ENCODE measurements around the gene EFCAB12.
A peak's percentile ranks its signal among the peaks of the same experiment; 100 is the strongest.

EFCAB12 gene

GRCh38 chr3:129428376-129429079 is at the start of gene EFCAB12:
Gene EFCAB12, minus strand, starts transcription at chr3:129428636. Its CDS starts 148 bp downstream, at chr3:129428488.
- DNase-seq = peak; percentile 60 to 92 (median 88)

DNA sequence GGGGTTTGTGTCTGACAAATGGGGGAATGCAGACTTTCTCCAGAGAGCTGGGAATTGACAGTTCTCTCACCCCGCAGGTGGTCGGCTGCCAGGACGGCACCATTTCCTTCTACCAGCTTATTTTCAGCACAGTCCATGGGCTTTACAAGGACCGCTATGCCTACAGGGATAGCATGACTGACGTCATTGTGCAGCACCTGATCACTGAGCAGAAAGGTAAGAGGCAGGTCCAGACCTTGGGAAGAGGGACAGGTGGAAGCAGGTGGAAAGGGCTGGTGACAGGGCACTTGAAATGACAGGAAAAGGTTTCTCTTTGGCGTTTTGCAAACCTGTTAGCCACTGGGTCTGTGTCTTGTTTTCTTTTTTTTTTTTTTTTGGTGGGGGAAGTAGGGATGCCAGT is 48.1 kb upstream of the EFCAB12 start:
- DNase-seq = no peak

DNA sequence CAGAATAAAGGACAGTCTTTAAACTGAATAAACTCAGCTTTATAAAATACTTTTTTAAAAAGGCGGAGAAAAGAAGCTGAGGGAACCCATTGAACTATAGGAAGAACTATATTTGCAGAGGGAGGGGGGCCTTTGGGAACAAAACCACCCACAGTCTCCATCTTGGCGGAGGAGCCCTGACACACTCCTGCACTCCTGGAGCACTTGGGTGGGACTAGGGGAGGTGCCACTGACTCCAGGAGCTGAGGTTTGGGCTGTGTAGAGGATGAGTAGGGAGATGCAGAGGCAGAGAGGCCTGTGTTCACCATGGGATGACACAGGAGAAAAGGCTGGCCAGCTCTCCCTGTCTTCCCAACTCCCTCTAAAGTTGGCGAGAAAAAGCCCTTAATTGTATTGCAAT is 47.4 kb upstream of the EFCAB12 start:
- no peak for DNase-seq

- DNase-seq = no peak
Observed at GRCh38 chr3:129474984-129475804, 46.8 kb upstream of the EFCAB12 start.

GRCh38 chr3:129473769-129474152 is 45.3 kb upstream of the EFCAB12 start:
- no peak for DNase-seq

- no peak for DNase-seq
Observed at GRCh38 chr3:129473067-129473768, 44.8 kb upstream of the EFCAB12 start.

DNA sequence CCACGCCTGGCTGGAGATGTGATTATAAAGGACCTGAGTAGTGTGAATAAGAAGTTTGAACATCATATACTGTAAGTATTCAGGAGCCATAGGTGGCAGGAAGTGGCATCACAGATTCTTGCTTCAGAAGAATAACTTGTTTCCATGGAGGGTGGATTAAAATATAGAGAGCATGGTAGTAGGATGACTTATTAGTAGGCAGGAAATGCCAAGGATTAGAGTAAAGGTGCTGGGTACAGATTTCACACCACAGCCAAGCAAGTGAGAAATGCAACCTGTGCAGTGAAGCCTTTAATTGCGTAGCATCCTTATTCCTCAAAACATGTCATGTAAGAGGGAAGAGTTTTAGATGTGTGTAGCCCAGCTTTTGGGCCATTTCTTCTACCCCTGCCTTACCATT is 42.4 kb upstream of the EFCAB12 start:
- no peak for DNase-seq

- DNase-seq = no peak
Observed at GRCh38 chr3:129469026-129469425, 40.6 kb upstream of the EFCAB12 start.

- no peak for DNase-seq
Observed at GRCh38 chr3:129467932-129468331, 39.5 kb upstream of the EFCAB12 start.

DNA sequence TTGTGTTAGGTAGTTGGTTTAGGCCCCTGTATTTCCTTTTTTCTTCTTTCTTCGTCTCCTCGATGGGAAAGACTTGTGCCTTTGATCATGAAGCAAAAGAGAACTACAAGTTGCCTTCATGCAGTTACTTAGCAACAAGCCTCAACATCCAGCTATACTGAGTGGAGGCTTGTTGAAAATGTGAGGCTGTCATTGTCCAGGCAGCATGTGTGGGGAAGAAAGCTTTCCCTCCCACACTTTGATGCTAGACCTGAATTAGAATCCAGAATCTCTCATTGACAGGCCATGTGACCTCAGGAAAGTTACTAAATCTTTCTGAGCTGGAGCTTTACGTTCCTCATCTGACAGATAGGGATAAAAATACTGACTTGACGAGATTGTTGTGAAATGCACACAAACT is 35.3 kb upstream of the EFCAB12 start:
- no peak for DNase-seq

DNA sequence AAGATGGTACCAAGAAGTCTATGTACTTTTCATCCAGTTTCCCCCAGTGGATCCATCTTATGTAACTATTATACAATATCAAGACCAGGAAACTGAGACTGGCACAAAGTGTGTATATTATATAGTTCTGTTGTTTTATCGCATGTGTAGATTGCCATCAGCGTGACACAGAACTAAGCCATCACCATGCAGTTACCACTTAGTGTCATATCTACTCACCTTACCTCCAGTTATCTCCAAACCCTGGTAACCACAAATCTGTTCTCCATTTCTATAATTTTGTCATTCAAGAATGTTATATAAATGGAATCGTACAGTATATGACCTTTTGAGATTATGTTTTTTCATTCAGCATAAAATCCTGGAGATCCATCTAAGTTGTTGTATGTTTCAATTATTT is 34.7 kb upstream of the EFCAB12 start:
- no peak for DNase-seq

DNA sequence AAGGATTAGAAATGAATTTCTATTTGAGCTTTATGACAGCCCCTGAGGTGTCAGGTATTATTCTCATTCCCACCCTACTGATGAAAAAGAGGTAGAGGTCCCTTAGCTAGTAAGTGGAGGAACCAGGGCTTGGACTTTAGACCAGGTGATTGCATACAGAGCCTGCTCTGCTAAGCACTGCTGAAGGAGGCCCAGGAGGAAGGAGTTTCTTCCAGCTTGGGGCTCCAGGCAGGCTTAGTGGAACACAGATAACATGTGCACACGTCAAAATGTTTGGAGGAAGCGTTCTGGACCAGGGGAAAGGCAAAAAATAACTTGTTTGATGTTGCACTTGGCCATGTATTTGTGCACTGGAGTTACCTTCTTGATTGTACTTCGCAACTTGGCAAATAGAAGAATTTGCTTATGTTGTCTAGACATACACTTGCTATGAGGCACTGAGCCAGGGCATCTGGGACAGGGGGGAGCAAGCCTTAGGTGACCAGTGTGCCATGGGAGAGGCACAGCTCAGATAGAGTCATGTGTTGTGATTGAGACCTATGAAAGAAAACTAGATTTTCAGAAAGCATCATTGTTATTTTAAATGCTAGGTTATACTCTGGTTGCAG is 34.0 kb upstream of the EFCAB12 start:
- DNase-seq = no peak

GRCh38 chr3:129461461-129462146 is 33.2 kb upstream of the EFCAB12 start:
- peak in 1 of 14 donors; percentile 6 for DNase-seq

DNA sequence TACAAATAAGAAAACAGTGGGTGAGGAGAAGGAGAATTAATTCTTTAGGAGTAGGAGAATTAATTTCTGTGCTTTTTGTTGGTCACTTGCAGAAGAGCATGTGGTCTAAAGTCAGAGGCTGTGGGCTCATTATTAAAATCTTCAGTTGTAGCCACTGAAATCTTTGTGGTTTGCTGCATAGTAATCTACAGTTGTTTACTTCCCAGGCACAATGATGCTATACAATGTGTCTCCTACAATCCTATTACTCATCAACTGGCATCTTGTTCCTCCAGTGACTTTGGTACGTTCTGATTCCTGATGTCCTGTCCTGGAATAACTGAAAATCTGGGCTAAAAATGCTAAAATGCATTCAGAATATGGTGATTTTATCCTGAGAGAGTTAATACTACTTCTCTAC is 32.6 kb upstream of the EFCAB12 start:
- no peak for DNase-seq

DNA sequence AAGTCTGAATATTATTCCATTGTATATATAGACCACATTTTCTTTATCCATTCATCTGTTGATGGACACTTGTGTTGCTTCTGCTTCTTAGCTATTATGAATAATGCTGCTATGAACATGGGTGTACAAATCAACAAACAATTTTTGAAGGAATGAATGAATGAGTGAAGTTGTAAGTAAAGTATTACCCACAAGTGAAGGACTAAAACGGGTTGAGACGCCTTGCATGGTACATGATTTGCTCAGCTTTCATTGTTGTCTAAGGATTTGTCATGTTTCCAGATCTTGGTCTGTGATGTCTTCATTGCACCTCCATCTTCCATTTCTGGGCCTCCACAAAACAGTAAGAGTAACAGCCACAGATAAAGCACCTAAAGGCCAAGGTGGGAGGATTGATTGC is 32.1 kb upstream of the EFCAB12 start:
- DNase-seq = no peak

- no peak for DNase-seq
Observed at GRCh38 chr3:129460155-129460554, 31.7 kb upstream of the EFCAB12 start.

GRCh38 chr3:129453732-129454131 is 25.3 kb upstream of the EFCAB12 start:
- no peak for DNase-seq

GRCh38 chr3:129449279-129450115 is 21.1 kb upstream of the EFCAB12 start:
- DNase-seq = no peak

GRCh38 chr3:129448186-129448895 is 19.9 kb upstream of the EFCAB12 start:
- no peak for DNase-seq

DNA sequence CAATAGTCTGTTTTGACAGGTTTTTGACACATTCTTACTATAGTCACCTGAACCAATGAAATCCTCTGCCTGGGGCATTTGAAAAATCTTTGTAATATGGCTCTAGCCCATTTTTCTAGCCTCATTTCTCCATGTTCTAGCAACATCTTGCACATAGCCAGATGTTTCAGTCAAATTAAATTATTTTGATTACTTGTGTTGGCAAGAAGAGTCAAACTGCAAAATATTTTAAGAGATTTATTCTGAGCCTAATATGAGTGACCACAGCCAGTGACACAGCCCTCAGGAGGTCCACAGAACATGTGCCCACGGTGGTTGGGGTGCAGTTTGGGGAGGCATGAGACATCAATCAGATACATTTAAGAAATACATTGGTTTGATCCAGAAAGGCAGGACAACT is 18.5 kb upstream of the EFCAB12 start:
- no peak for DNase-seq

- peak in 1 of 14 donors; percentile 44 for DNase-seq
Observed at GRCh38 chr3:129445471-129445870, 17.0 kb upstream of the EFCAB12 start.

All from C1 segment of cervical spinal cord (tissue), 14 donors.